ENCODE results near the gene ALOXE3. TPM values are rescaled to one million over a fixed set of nuclear protein-coding genes. Genes with fewer than 3 reads are reported as not detected.

ALOXE3 gene
- total and polyA plus RNA-seq, 4 experiments from 2014 or later, result 0.20 to 0.33 (median 0.32) TPM; not detected in 1

DNA sequence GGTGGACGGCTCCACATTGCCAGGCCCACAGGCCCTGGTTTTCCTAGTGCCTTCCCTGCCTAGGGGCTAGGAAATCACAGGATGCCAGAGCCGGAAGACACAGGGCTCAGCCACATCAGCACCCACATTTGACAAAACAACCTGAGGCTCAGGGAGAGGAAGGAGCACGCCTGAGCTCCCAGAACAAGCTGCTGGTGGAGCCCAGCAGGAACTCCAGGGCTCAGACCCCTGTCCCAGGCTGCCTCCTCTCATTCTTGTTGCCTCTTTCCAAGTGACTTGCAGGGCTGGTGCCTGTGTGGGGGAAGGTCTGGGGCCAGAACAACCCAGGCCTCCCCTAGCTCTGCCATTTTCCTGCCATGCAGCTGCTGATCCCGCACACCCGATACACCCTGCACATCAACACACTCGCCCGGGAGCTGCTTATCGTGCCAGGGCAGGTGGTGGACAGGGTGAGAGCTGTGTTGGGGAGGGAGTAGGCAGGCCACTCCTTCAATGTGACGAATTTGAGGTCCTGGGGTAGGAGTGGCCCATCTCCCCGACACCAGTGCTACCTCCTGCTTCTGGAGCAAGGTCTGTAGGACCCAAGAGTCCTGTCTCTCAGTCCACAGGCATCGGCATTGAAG, 71.9 kb downstream of the ALOXE3 start:
- POLR2A ChIA-PET (ENCODE audit: partially characterized antibody), result no interaction called here
- Mint-ChIP-seq H3K9me3 (no peaks in the 10 kb centered on the region), H3K27ac (no peak overlapping the region), H3K4me1 (peaks cover 0 to under 1% (median 0%) of the 10 kb centered on the region in 4 donors), H3K4me3 (no peak overlapping the region), H3K36me3 (no peaks in the 10 kb centered on the region), H3K27me3 (peaks cover 0 to 4% of the 10 kb centered on the region in 2 donors)
- no peaks in the 10 kb centered on the region for H3K4me1 ChIP-seq (ENCODE audit: insufficient read depth, low read length)
- H3K4me3 ChIP-seq (ENCODE audit: low read length in 2 of 2), result no peak overlapping the region
- H3K36me3 ChIP-seq (ENCODE audit: insufficient read depth, low read length), result no peaks in the 10 kb centered on the region
- no peak overlapping the region for H3K27ac ChIP-seq (ENCODE audit: low read depth, low read length)
- no peaks in the 10 kb centered on the region for H3K9me3 ChIP-seq (ENCODE audit: control insufficient read depth in 1 of 2, low read length in 2 of 2)
- DNase-seq, result no peak
- intact Hi-C loops (cut with micrococcal nuclease), result no loop called here
- CTCF ChIA-PET (ENCODE audit: partially characterized antibody), result interaction anchor here (1.0 to 1.9 kb wide), 3 partner anchors 10 to 56 kb away, joined by 3 to 8 read pairs (median 3); no protein-coding TSS in a partner anchor
- H3K27me3 ChIP-seq (ENCODE audit: insufficient read depth, low read length), result no peaks in the 10 kb centered on the region

Small RNA genes lying within 50 kb of the gene (microRNA-seq; reads per million reads assigned to microRNA genes)
- gene MIR4314 (ENCODE audit: borderline microRNAs expressed, borderline number of aligned reads, borderline replicate concordance), result not detected
- gene MIR6883 (ENCODE audit: borderline microRNAs expressed, borderline number of aligned reads, borderline replicate concordance), result not detected

Other genes starting within 250 kb of the ALOXE3 start
- gene CHD3, start 229.7 kb downstream of the ALOXE3 start, total RNA-seq, result 100 to 1,000 TPM; 274 to 287 TPM
- 10 to 100 TPM in 1 of 2 donors, under 1 TPM in 1; 0.84 to 24.4 TPM for gene CHD3, start 229.7 kb downstream of the ALOXE3 start, polyA plus RNA-seq
- gene RNF227, start 202.2 kb downstream of the ALOXE3 start, total RNA-seq, result 1 to 10 TPM; 6.7 to 7.4 TPM
- 1 to 10 TPM; 2.3 to 3.6 TPM for gene RNF227, start 202.2 kb downstream of the ALOXE3 start, polyA plus RNA-seq
- gene KCNAB3, start 188.7 kb downstream of the ALOXE3 start, total RNA-seq, result 10 to 100 TPM; 13.4 to 14.4 TPM
- under 1 TPM in 1 of 2 donors, not detected in 1; 0.53 TPM for gene KCNAB3, start 188.7 kb downstream of the ALOXE3 start, polyA plus RNA-seq
- gene TRAPPC1, start 186.6 kb downstream of the ALOXE3 start, total RNA-seq, result 100 to 1,000 TPM; 116 TPM
- gene TRAPPC1, start 186.6 kb downstream of the ALOXE3 start, polyA plus RNA-seq, result 100 to 1,000 TPM; 239 to 240 TPM
- 10 to 100 TPM; 29.7 to 30.1 TPM for gene CNTROB, start 186.3 kb downstream of the ALOXE3 start, total RNA-seq
- gene CNTROB, start 186.3 kb downstream of the ALOXE3 start, polyA plus RNA-seq, result 10 to 100 TPM in 1 of 2 donors, 1 to 10 TPM in 1; 3.9 to 12.6 TPM
- gene GUCY2D, start 115.9 kb downstream of the ALOXE3 start, total RNA-seq, result not detected
- gene GUCY2D, start 115.9 kb downstream of the ALOXE3 start, polyA plus RNA-seq, result under 1 TPM; 0.18 TPM
- under 1 TPM in 1 of 2 experiments, not detected in 1; 0.15 TPM for gene ALOX15B, start 79.5 kb downstream of the ALOXE3 start, total RNA-seq
- gene ALOX15B, start 79.5 kb downstream of the ALOXE3 start, polyA plus RNA-seq, result not detected
- gene ALOX12B, start 30.8 kb downstream of the ALOXE3 start, total RNA-seq, result under 1 TPM in 1 of 2 experiments, not detected in 1; 0.44 TPM
- under 1 TPM in 1 of 2 donors, not detected in 1; 0.79 TPM for gene ALOX12B, start 30.8 kb downstream of the ALOXE3 start, polyA plus RNA-seq
- gene HES7, start 5.6 kb upstream of the ALOXE3 start, total RNA-seq, result not detected
- gene HES7, start 5.6 kb upstream of the ALOXE3 start, polyA plus RNA-seq, result not detected
- gene PER1, start 33.9 kb upstream of the ALOXE3 start, total RNA-seq, result 10 to 100 TPM; 78.9 to 79.4 TPM
- gene PER1, start 33.9 kb upstream of the ALOXE3 start, polyA plus RNA-seq, result 10 to 100 TPM in 1 of 2 donors, 1 to 10 TPM in 1; 3.7 to 18.6 TPM
- gene VAMP2, start 44.4 kb upstream of the ALOXE3 start, total RNA-seq, result 100 to 1,000 TPM; 190 to 203 TPM
- gene VAMP2, start 44.4 kb upstream of the ALOXE3 start, polyA plus RNA-seq, result 100 to 1,000 TPM in 1 of 2 donors, 10 to 100 TPM in 1; 41.6 to 106 TPM
- gene TMEM107, start 57.9 kb upstream of the ALOXE3 start, total RNA-seq, result 10 to 100 TPM; 25.0 to 25.3 TPM
- gene TMEM107, start 57.9 kb upstream of the ALOXE3 start, polyA plus RNA-seq, result 10 to 100 TPM; 42.4 to 43.7 TPM
- gene BORCS6, start 71.7 kb upstream of the ALOXE3 start, total RNA-seq, result 10 to 100 TPM; 19.2 to 19.4 TPM
- 10 to 100 TPM; 13.3 to 21.9 TPM for gene BORCS6, start 71.7 kb upstream of the ALOXE3 start, polyA plus RNA-seq
- gene AURKB, start 92.1 kb upstream of the ALOXE3 start, total RNA-seq, result under 1 TPM; 0.67 to 0.83 TPM
- gene AURKB, start 92.1 kb upstream of the ALOXE3 start, polyA plus RNA-seq, result under 1 TPM in 1 of 2 donors, not detected in 1; 0.36 TPM
- gene CTC1, start 129.5 kb upstream of the ALOXE3 start, total RNA-seq, result 100 to 1,000 TPM; 310 to 317 TPM
- gene CTC1, start 129.5 kb upstream of the ALOXE3 start, polyA plus RNA-seq, result 10 to 100 TPM; 17.0 to 46.8 TPM
- 10 to 100 TPM; 23.0 to 29.1 TPM for gene PFAS, start 130.8 kb upstream of the ALOXE3 start, total RNA-seq
- 10 to 100 TPM in 1 of 2 donors, 1 to 10 TPM in 1; 8.9 to 14.8 TPM for gene PFAS, start 130.8 kb upstream of the ALOXE3 start, polyA plus RNA-seq
- 10 to 100 TPM; 39.7 to 42.8 TPM for gene RANGRF, start 170.2 kb upstream of the ALOXE3 start, total RNA-seq
- 10 to 100 TPM; 77.5 to 96.2 TPM for gene RANGRF, start 170.2 kb upstream of the ALOXE3 start, polyA plus RNA-seq
- gene SLC25A35, start 176.9 kb upstream of the ALOXE3 start, total RNA-seq, result 1 to 10 TPM; 7.3 to 8.4 TPM
- gene SLC25A35, start 176.9 kb upstream of the ALOXE3 start, polyA plus RNA-seq, result 1 to 10 TPM in 1 of 2 donors, under 1 TPM in 1; 0.86 to 1.1 TPM
- gene ARHGEF15, start 191.7 kb upstream of the ALOXE3 start, total RNA-seq, result not detected
- not detected for gene ARHGEF15, start 191.7 kb upstream of the ALOXE3 start, polyA plus RNA-seq
- not detected for gene ODF4, start 221.3 kb upstream of the ALOXE3 start, total RNA-seq
- gene ODF4, start 221.3 kb upstream of the ALOXE3 start, polyA plus RNA-seq, result not detected

Data from CD4-positive, alpha-beta memory T cell (primary cell).